GM23338 (cell line): ENCODE data around the gene RAD18. TPM values are rescaled to one million over a fixed set of nuclear protein-coding genes. Genes with fewer than 3 reads are reported as not detected.

Source experiments
- ATAC-seq: fragments of 200-7000 bp; cut with Tn5 transposase; 3 replicates; pipeline ENCODE4 v1.9.1; 2020
- DNase-seq: peaks from one replicate; pipeline ENCODE4 v3.0.0-alpha.2; 2015; ENCODE audit warnings: low spot score
- H2AFZ ChIP-seq: fragments of 200-600 bp; sonication (generic); 2 replicates; pipeline ENCODE4 v1.8.0; 2016; ENCODE audit warnings: antibody characterized with exemption, mild to moderate bottlenecking, moderate library complexity
- H3F3A ChIP-seq: fragments of 200-600 bp; sonication (generic); replicated peaks from 2 replicates; pipeline ENCODE4 v1.8.0; 2017; ENCODE audit warnings: antibody characterized with exemption, mixed run types, low read depth
- H3K27ac ChIP-seq: fragments of 200-600 bp; sonication (generic); 2 replicates; pipeline ENCODE4 v1.6.1; 2016; ENCODE audit warnings: low read depth
- H3K27me3 ChIP-seq: fragments of 200-600 bp; sonication (generic); 2 replicates; pipeline ENCODE4 v1.8.0; 2016; ENCODE audit warnings: mild to moderate bottlenecking, mixed run types, moderate library complexity; ENCODE audit not compliant: insufficient read depth
- H3K36me3 ChIP-seq: fragments of 200-600 bp; sonication (generic); 2 replicates; pipeline ENCODE4 v1.8.0; 2016; ENCODE audit warnings: mild to moderate bottlenecking; ENCODE audit not compliant: insufficient read depth
- H3K4me1 ChIP-seq: fragments of 200-600 bp; sonication (generic); 2 replicates; pipeline ENCODE4 v1.8.0; 2016; ENCODE audit warnings: mild to moderate bottlenecking, moderate library complexity; ENCODE audit not compliant: insufficient read depth
- H3K4me2 ChIP-seq: fragments of 200-600 bp; sonication (generic); 2 replicates; pipeline ENCODE4 v1.7.1; 2017; ENCODE audit warnings: mixed run types
- H3K4me3 ChIP-seq: fragments of 200-600 bp; sonication (generic); 2 replicates; pipeline ENCODE4 v1.6.1; 2016; ENCODE audit warnings: mixed run types
- H3K79me2 ChIP-seq: fragments of 200-600 bp; sonication (generic); replicated peaks from 2 replicates; pipeline ENCODE4 v1.8.0; 2017; ENCODE audit warnings: mild to moderate bottlenecking; ENCODE audit not compliant: insufficient read depth
- H3K9me2 ChIP-seq: fragments of 200-600 bp; sonication (generic); 2 replicates; pipeline ENCODE4 v1.8.0; 2017; ENCODE audit not compliant: insufficient read depth
- H4K20me1 ChIP-seq: fragments of 200-600 bp; sonication (generic); replicated peaks from 2 replicates; pipeline ENCODE4 v1.8.0; 2017; ENCODE audit warnings: mild to moderate bottlenecking; ENCODE audit not compliant: insufficient read depth
- H3K27ac Mint-ChIP-seq: 2 replicates; pipeline ENCODE4 v1.8.0; 2020; ENCODE audit warnings: inconsistent platforms, mild to moderate bottlenecking, moderate library complexity, mixed read lengths
- H3K27me3 Mint-ChIP-seq: 3 replicates; pipeline ENCODE4 v1.8.0; 2022; ENCODE audit warnings: low read depth, mild to moderate bottlenecking, moderate library complexity, mixed read lengths, inconsistent platforms; ENCODE audit not compliant: insufficient read depth, poor library complexity
- H3K36me3 Mint-ChIP-seq: 3 replicates; pipeline ENCODE4 v1.8.0; 2021; ENCODE audit warnings: low read depth, mild to moderate bottlenecking, inconsistent platforms, moderate library complexity, mixed read lengths
- H3K4me1 Mint-ChIP-seq: 3 replicates; pipeline ENCODE4 v1.8.0; 2020; ENCODE audit warnings: mild to moderate bottlenecking, inconsistent platforms, mixed read lengths
- H3K4me3 Mint-ChIP-seq: 3 replicates; pipeline ENCODE4 v1.8.0; 2021; ENCODE audit warnings: moderate library complexity, mild to moderate bottlenecking, inconsistent platforms, mixed read lengths
- H3K9me3 Mint-ChIP-seq: 3 replicates; pipeline ENCODE4 v1.8.0; 2020; ENCODE audit warnings: moderate library complexity, mild to moderate bottlenecking, inconsistent platforms, mixed read lengths
- CREB1 ChIP-seq: fragments of 250-450 bp; sonication (Bioruptor Pico); IDR thresholded peaks from 2 replicates; pipeline ENCODE4 v1.5.0; 2020; ENCODE audit warnings: low read depth, mild to moderate bottlenecking, moderate library complexity
- EZH2 ChIP-seq: fragments of 200-600 bp; sonication (generic); IDR thresholded peaks from one replicate; pipeline ENCODE4 v1.8.0; 2017; ENCODE audit warnings: antibody characterized with exemption, mild to moderate bottlenecking, low read depth; ENCODE audit not compliant: unreplicated experiment
- EZH2phosphoT487 ChIP-seq: fragments of 200-600 bp; sonication (generic); IDR thresholded peaks from one replicate; pipeline ENCODE4 v1.8.1; 2018; ENCODE audit warnings: antibody characterized with exemption; ENCODE audit not compliant: unreplicated experiment
- JUNB ChIP-seq: IDR thresholded peaks from one replicate; pipeline ENCODE4 v1.6.1; 2016; ENCODE audit warnings: antibody characterized with exemption; ENCODE audit not compliant: unreplicated experiment
- NANOG ChIP-seq: IDR thresholded peaks from 2 replicates; pipeline ENCODE4 v1.6.1; 2016; ENCODE audit warnings: antibody characterized with exemption, borderline replicate concordance
- POLR2AphosphoS5 ChIP-seq: IDR thresholded peaks from 2 replicates; pipeline ENCODE4 v1.6.1; 2016; ENCODE audit warnings: antibody characterized with exemption, low read depth
- STAT1 ChIP-seq: IDR thresholded peaks from one replicate; pipeline ENCODE4 v1.6.1; 2016; ENCODE audit warnings: antibody characterized with exemption; ENCODE audit not compliant: unreplicated experiment
- ZNF114 ChIP-seq: fragments of 250-450 bp; sonication (Bioruptor Pico); IDR thresholded peaks from 2 replicates; pipeline ENCODE4 v1.5.0; 2020; ENCODE audit warnings: mild to moderate bottlenecking, moderate library complexity
- ZNF331 ChIP-seq: fragments of 250-450 bp; sonication (Bioruptor Pico); IDR thresholded peaks from 2 replicates; pipeline ENCODE4 v1.5.0; 2020; ENCODE audit warnings: low read depth, mild to moderate bottlenecking, moderate library complexity
- polyA plus RNA-seq: library from polyadenylated mRNA; unstranded; fragments of >200 nt; fragmentation: Nextera tagmentation; extraction: Ambion mirVana; gene quantifications from 2 replicates; pipeline ENCODE4 v1.2.1, GENCODE V29; 2016
- total RNA-seq: library from RNA; depleted of rRNA; stranded (reverse); fragments of >200 nt; shearing (Covaris generic); gene quantifications from 2 replicates; pipeline ENCODE4 v1.2.3, GENCODE V29; 2014
- TF ChIP-seq, protein P1 (sequence below): IDR thresholded peaks from 2 replicates; pipeline ENCODE4 v1.6.1; 2016; ENCODE audit warnings: antibody characterized with exemption
- TF ChIP-seq, protein P2 (sequence below): IDR thresholded peaks from one replicate; pipeline ENCODE4 v1.6.1; 2018; ENCODE audit warnings: antibody characterized with exemption; ENCODE audit not compliant: unreplicated experiment
- TF ChIP-seq, protein P3 (sequence below), 2 experiments: fragments of 200-600 bp in 1 of 2; sonication (generic) in 1 of 2; conservative IDR thresholded peaks; 2 replicates each; pipeline versions ENCODE4 v1.5.1 to v1.6.1; 2016 to 2017; ENCODE audit warnings: antibody characterized with exemption in 2 of 2, low read depth in 2 of 2, mild to moderate bottlenecking in 2 of 2, moderate library complexity in 1 of 2

RAD18 gene
- total and polyA plus RNA-seq, 2 experiments from 2014 or later = 25.4 to 40.1 TPM

DNA sequence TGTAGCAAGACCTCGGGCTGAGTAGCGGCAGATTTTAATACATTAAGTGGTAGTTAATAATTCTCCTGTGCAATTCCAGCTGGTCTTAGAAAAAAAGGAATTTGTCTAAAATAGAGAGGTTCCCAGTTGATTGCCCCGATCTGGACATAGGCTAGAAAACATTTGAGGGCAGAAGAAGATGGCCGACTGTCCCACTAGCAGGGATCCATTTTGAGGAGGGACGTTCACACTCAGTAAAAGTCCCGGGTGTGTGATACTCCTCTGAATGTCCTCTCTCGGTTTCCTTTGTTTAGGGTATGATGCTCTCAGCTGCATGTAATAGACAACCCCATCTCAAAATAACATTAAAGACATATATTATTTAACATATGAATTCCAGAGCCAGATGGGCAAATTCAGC, 116.0 kb downstream of the RAD18 start (continued):
- TF ChIP-seq, protein P1, sequence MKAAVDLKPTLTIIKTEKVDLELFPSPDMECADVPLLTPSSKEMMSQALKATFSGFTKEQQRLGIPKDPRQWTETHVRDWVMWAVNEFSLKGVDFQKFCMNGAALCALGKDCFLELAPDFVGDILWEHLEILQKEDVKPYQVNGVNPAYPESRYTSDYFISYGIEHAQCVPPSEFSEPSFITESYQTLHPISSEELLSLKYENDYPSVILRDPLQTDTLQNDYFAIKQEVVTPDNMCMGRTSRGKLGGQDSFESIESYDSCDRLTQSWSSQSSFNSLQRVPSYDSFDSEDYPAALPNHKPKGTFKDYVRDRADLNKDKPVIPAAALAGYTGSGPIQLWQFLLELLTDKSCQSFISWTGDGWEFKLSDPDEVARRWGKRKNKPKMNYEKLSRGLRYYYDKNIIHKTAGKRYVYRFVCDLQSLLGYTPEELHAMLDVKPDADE = no peak
- no peak for TF ChIP-seq POLR2AphosphoS5
- TF ChIP-seq, protein P2, sequence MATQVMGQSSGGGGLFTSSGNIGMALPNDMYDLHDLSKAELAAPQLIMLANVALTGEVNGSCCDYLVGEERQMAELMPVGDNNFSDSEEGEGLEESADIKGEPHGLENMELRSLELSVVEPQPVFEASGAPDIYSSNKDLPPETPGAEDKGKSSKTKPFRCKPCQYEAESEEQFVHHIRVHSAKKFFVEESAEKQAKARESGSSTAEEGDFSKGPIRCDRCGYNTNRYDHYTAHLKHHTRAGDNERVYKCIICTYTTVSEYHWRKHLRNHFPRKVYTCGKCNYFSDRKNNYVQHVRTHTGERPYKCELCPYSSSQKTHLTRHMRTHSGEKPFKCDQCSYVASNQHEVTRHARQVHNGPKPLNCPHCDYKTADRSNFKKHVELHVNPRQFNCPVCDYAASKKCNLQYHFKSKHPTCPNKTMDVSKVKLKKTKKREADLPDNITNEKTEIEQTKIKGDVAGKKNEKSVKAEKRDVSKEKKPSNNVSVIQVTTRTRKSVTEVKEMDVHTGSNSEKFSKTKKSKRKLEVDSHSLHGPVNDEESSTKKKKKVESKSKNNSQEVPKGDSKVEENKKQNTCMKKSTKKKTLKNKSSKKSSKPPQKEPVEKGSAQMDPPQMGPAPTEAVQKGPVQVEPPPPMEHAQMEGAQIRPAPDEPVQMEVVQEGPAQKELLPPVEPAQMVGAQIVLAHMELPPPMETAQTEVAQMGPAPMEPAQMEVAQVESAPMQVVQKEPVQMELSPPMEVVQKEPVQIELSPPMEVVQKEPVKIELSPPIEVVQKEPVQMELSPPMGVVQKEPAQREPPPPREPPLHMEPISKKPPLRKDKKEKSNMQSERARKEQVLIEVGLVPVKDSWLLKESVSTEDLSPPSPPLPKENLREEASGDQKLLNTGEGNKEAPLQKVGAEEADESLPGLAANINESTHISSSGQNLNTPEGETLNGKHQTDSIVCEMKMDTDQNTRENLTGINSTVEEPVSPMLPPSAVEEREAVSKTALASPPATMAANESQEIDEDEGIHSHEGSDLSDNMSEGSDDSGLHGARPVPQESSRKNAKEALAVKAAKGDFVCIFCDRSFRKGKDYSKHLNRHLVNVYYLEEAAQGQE = no peak
- TF ChIP-seq ZNF114 (CRISPR knock-in tag) = no peak
- no peak for TF ChIP-seq CREB1 (CRISPR knock-in tag)
- TF ChIP-seq EZH2 = no peak

DNA sequence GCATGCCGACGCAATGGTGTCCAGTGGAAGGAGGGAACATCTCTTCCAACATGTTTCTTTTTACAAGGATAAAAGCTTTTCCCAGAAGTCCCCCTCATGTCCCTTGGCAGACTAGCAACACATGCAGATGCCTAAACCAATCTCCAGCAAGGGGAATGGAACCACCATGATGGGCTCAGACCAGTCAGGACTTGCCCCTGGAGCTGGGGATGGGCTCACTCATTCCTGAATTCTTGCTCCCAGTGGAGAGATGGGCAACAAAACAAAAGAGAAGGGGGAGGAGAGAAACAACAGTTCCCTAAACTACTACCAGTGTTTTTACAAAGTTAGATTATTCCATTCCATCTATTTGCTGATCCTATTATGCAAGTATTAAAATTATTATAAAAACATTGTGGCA, 117.1 kb downstream of the RAD18 start:
- Histone ChIP-seq H3K79me2 (no peaks in the 10 kb centered on the region), H3K27ac (no peak overlapping the region), H4K20me1 (no peaks in the 10 kb centered on the region), H3K36me3 (no peaks in the 10 kb centered on the region), H3K27me3 (no peaks in the 10 kb centered on the region), H3F3A (no peaks in the 10 kb centered on the region), H2AFZ (no peak overlapping the region), H3K9me2 (peaks cover 6% of the 10 kb centered on the region; the same call in 1 of the 2 replicates), H3K4me3 (no peak overlapping the region), H3K4me1 (peaks cover 9% of the 10 kb centered on the region; the same call in 1 of the 2 replicates), H3K4me2 (no peak overlapping the region)
- Mint-ChIP-seq H3K36me3 (no peaks in the 10 kb centered on the region), H3K4me3 (no peak overlapping the region), H3K4me1 (peaks cover 7% of the 10 kb centered on the region; the same call in 2 of the 3 replicates), H3K27ac (no peak overlapping the region), H3K9me3 (no peaks in the 10 kb centered on the region), H3K27me3 (peaks cover 1% of the 10 kb centered on the region)
- DNase-seq = no peak
- no peak for TF ChIP-seq JUNB
- TF ChIP-seq, protein P3, sequence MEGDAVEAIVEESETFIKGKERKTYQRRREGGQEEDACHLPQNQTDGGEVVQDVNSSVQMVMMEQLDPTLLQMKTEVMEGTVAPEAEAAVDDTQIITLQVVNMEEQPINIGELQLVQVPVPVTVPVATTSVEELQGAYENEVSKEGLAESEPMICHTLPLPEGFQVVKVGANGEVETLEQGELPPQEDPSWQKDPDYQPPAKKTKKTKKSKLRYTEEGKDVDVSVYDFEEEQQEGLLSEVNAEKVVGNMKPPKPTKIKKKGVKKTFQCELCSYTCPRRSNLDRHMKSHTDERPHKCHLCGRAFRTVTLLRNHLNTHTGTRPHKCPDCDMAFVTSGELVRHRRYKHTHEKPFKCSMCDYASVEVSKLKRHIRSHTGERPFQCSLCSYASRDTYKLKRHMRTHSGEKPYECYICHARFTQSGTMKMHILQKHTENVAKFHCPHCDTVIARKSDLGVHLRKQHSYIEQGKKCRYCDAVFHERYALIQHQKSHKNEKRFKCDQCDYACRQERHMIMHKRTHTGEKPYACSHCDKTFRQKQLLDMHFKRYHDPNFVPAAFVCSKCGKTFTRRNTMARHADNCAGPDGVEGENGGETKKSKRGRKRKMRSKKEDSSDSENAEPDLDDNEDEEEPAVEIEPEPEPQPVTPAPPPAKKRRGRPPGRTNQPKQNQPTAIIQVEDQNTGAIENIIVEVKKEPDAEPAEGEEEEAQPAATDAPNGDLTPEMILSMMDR (conservative IDR thresholded peaks at IDR 0.05; ENCODE audit: low read depth in 2 of 2) = no peak
- TF ChIP-seq EZH2phosphoT487 = no peak
- no peak for TF ChIP-seq NANOG
- TF ChIP-seq, protein P2 = no peak
- no peak for TF ChIP-seq ZNF331
- no peak for TF ChIP-seq ZNF114 (CRISPR knock-in tag)
- no peak for TF ChIP-seq STAT1
- TF ChIP-seq EZH2 = no peak
- no peak for TF ChIP-seq POLR2AphosphoS5
- peak; percentile 38; the same call in 2 of the 3 replicates for ATAC-seq
